H9 (cell line): ENCODE measurements around the gene UMAD1. TPM values are rescaled to one million over a fixed set of nuclear protein-coding genes. Genes with fewer than 3 reads are reported as not detected.

ENCODE experiments used
- DNase-seq: peaks from one replicate; pipeline ENCODE4 v3.0.0-alpha.2; 2017
- H2AFZ ChIP-seq: one replicate; pipeline ENCODE4 v1.6.1; 2013; ENCODE audit warnings: mild to moderate bottlenecking, low read length, control low read depth, moderate library complexity
- H2AK5ac ChIP-seq: 2 replicates; pipeline ENCODE4 v1.6.1; 2013; ENCODE audit warnings: low read length, control low read depth, mixed read lengths; ENCODE audit not compliant: insufficient read length
- H2BK120ac ChIP-seq: one replicate; pipeline ENCODE4 v1.6.1; 2013; ENCODE audit warnings: low read depth, mild to moderate bottlenecking, low read length, control low read depth, inconsistent platforms; ENCODE audit not compliant: poor library complexity, severe bottlenecking
- H2BK12ac ChIP-seq: 2 replicates; pipeline ENCODE4 v1.6.1; 2013; ENCODE audit warnings: low read length, control low read depth, mixed read lengths, low read depth; ENCODE audit not compliant: insufficient read length
- H2BK15ac ChIP-seq: 2 replicates; pipeline ENCODE4 v1.6.1; 2013; ENCODE audit warnings: low read depth, low read length, control low read depth
- H2BK20ac ChIP-seq: one replicate; pipeline ENCODE4 v1.6.1; 2013; ENCODE audit warnings: low read depth, mild to moderate bottlenecking, low read length, control low read depth, inconsistent platforms; ENCODE audit not compliant: poor library complexity, severe bottlenecking
- H2BK5ac ChIP-seq: 2 replicates; pipeline ENCODE4 v1.6.1; 2013; ENCODE audit warnings: low read length, control low read depth, mixed read lengths; ENCODE audit not compliant: insufficient read length
- H3K14ac ChIP-seq: 2 replicates; pipeline ENCODE4 v1.6.1; 2013; ENCODE audit warnings: low read length, control low read depth; ENCODE audit not compliant: insufficient read depth
- H3K18ac ChIP-seq: 2 replicates; pipeline ENCODE4 v1.6.1; 2013; ENCODE audit warnings: low read depth, mild to moderate bottlenecking, mixed read lengths, low read length, control low read depth; ENCODE audit not compliant: insufficient read length
- H3K23ac ChIP-seq: 2 replicates; pipeline ENCODE4 v1.6.1; 2013; ENCODE audit warnings: low read length, control low read depth, mixed read lengths, low read depth; ENCODE audit not compliant: insufficient read length
- H3K23me2 ChIP-seq: 2 replicates; pipeline ENCODE4 v1.6.1; 2013; ENCODE audit warnings: low read depth, mild to moderate bottlenecking, mixed read lengths, low read length, control low read depth; ENCODE audit not compliant: insufficient read length, poor library complexity, severe bottlenecking
- H3K27ac ChIP-seq: 2 replicates; pipeline ENCODE4 v1.5.1; 2013; ENCODE audit warnings: low read length, control low read depth, mixed read lengths, low read depth; ENCODE audit not compliant: insufficient read length
- H3K27me3 ChIP-seq: 2 replicates; pipeline ENCODE4 v1.6.1; 2013; ENCODE audit warnings: low read length, control low read depth, inconsistent platforms; ENCODE audit not compliant: insufficient read depth
- H3K4ac ChIP-seq: 2 replicates; pipeline ENCODE4 v1.6.1; 2013; ENCODE audit warnings: low read depth, mild to moderate bottlenecking, control low read depth, inconsistent platforms, low read length, moderate library complexity
- H3K4me1 ChIP-seq: 2 replicates; pipeline ENCODE4 v1.6.1; 2013; ENCODE audit warnings: low read length, control low read depth, inconsistent platforms; ENCODE audit not compliant: insufficient read depth
- H3K4me2 ChIP-seq: 2 replicates; pipeline ENCODE4 v1.6.1; 2013; ENCODE audit warnings: low read length, control low read depth, mixed read lengths; ENCODE audit not compliant: insufficient read length, insufficient read depth
- H3K56ac ChIP-seq: 2 replicates; pipeline ENCODE4 v1.6.1; 2013; ENCODE audit warnings: low read depth, mild to moderate bottlenecking, mixed read lengths, low read length, control low read depth; ENCODE audit not compliant: insufficient read length
- H3K79me1 ChIP-seq: 2 replicates; pipeline ENCODE4 v1.6.1; 2013; ENCODE audit warnings: low read depth, mild to moderate bottlenecking, moderate library complexity, low read length, control low read depth, inconsistent platforms; ENCODE audit not compliant: insufficient read depth, poor library complexity, severe bottlenecking
- H3K79me2 ChIP-seq: 2 replicates; pipeline ENCODE4 v1.6.1; 2013; ENCODE audit warnings: low read length, control low read depth, inconsistent platforms; ENCODE audit not compliant: insufficient read depth
- H3K9ac ChIP-seq: 2 replicates; pipeline ENCODE4 v1.6.1; 2013; ENCODE audit warnings: low read length, control low read depth, mixed read lengths; ENCODE audit not compliant: insufficient read length; ENCODE audit errors: extremely low read depth
- H3K9me3 ChIP-seq: one replicate; pipeline ENCODE4 v1.6.1; 2013; ENCODE audit warnings: low read depth, low read length, inconsistent platforms; ENCODE audit not compliant: control insufficient read depth
- H3T11ph ChIP-seq: one replicate; pipeline ENCODE4 v1.6.1; 2013; ENCODE audit warnings: mild to moderate bottlenecking, low read length, control low read depth, inconsistent platforms
- H4K20me1 ChIP-seq: one replicate; pipeline ENCODE4 v1.6.1; 2013; ENCODE audit not compliant: control insufficient read depth, insufficient read length, insufficient read depth
- H4K5ac ChIP-seq: 2 replicates; pipeline ENCODE4 v1.6.1; 2013; ENCODE audit warnings: low read depth, mild to moderate bottlenecking, mixed read lengths, low read length, control low read depth; ENCODE audit not compliant: insufficient read length
- H4K8ac ChIP-seq: replicated peaks from 2 replicates; pipeline ENCODE4 v1.6.1; 2013; ENCODE audit warnings: low read length, control low read depth, mixed read lengths, low read depth; ENCODE audit not compliant: insufficient read length
- H4K91ac ChIP-seq: 2 replicates; pipeline ENCODE4 v1.6.1; 2013; ENCODE audit warnings: low read depth, mild to moderate bottlenecking, moderate library complexity, mixed read lengths, low read length, control low read depth; ENCODE audit not compliant: insufficient read length
- H3K27ac Mint-ChIP-seq, 3 experiments: 2 replicates in 2 of 3; 3 replicates in 1 of 3; pipeline ENCODE4 v1.8.0; 2020 to 2021; ENCODE audit warnings: mixed read lengths in 3 of 3, mild to moderate bottlenecking in 1 of 3, moderate library complexity in 1 of 3
- H3K27me3 Mint-ChIP-seq: 2 replicates; pipeline ENCODE4 v1.8.0; 2021; ENCODE audit warnings: low read depth, mild to moderate bottlenecking, moderate library complexity, mixed read lengths
- H3K36me3 Mint-ChIP-seq, 3 experiments: 2 replicates in 2 of 3; 3 replicates in 1 of 3; pipeline ENCODE4 v1.8.0; 2020 to 2021; ENCODE audit warnings: low read depth in 3 of 3, mixed read lengths in 3 of 3; ENCODE audit not compliant: insufficient read depth in 1 of 3
- H3K4me1 Mint-ChIP-seq, 2 experiments: 2 replicates each; pipeline ENCODE4 v1.8.0; 2020; ENCODE audit warnings: mixed read lengths in 2 of 2
- H3K4me3 Mint-ChIP-seq, 2 experiments: 2 replicates in 1 of 2; 3 replicates in 1 of 2; pipeline ENCODE4 v1.8.0; 2020 to 2021; ENCODE audit warnings: mild to moderate bottlenecking in 2 of 2, mixed read lengths in 2 of 2, moderate library complexity in 1 of 2
- H3K9me3 Mint-ChIP-seq, 2 experiments: 2 replicates in 1 of 2; 3 replicates in 1 of 2; pipeline ENCODE4 v1.8.0; 2020; ENCODE audit warnings: mild to moderate bottlenecking in 2 of 2, mixed read lengths in 2 of 2, moderate library complexity in 1 of 2
- WGBS: extraction: QIAGEN DNeasy Blood & Tissue Kit; methylation state at CpG from one replicate; pipeline ENCODE4 v1.1.7; 2013; ENCODE audit warnings: missing lambda C conversion rate, low lambda C conversion rate, mixed read lengths; ENCODE audit not compliant: insufficient read length; ENCODE audit errors: extremely low coverage; 5-methylcytosine and 5-hydroxymethylcytosine counted together
- total RNA-seq: library from RNA; stranded (reverse); gene quantifications from 2 replicates; pipeline ENCODE4 v1.2.1, GENCODE V29; 2021
- TF ChIP-seq, protein P1 (sequence below): fragments of 200-600 bp; sonication (generic); conservative IDR thresholded peaks from 3 replicates; pipeline ENCODE4 v1.8.0; 2021; ENCODE audit warnings: antibody characterized with exemption, mild to moderate bottlenecking

UMAD1 gene
- total RNA-seq, 1 experiment from 2014 or later, result 8.9 TPM

- H3K18ac ChIP-seq, result no peak overlapping the region
- peaks cover 0 to 2% (median 0%) of the 10 kb centered on the region in 3 experiments; a peak in 3 of 7 replicates for H3K36me3 Mint-ChIP-seq
- H3K27me3 ChIP-seq, result no peaks in the 10 kb centered on the region
- H2BK12ac ChIP-seq, result no peak overlapping the region
- H2AFZ ChIP-seq, result no peak overlapping the region
- no peak overlapping the region for H2BK120ac ChIP-seq
- H3K4me1 ChIP-seq, result peaks cover 9% of the 10 kb centered on the region
- H3K27me3 Mint-ChIP-seq, result no peaks in the 10 kb centered on the region
- no peak overlapping the region for H3K23ac ChIP-seq
- H3K9me3 ChIP-seq, result no peaks in the 10 kb centered on the region
- no CpG with 5 or more reads among the region's 3 CpGs for WGBS
- peaks cover 33 to 49% of the 10 kb centered on the region in 2 experiments for H3K4me1 Mint-ChIP-seq
- no peaks in the 10 kb centered on the region for H3K23me2 ChIP-seq
- no peak overlapping the region for H2AK5ac ChIP-seq
- H2BK5ac ChIP-seq, result no peak overlapping the region
- no peak overlapping the region; a peak in 1 of 7 replicates for H3K27ac Mint-ChIP-seq
- H3K79me2 ChIP-seq, result no peaks in the 10 kb centered on the region
- no peak overlapping the region for H3T11ph ChIP-seq
- TF ChIP-seq, protein P1, sequence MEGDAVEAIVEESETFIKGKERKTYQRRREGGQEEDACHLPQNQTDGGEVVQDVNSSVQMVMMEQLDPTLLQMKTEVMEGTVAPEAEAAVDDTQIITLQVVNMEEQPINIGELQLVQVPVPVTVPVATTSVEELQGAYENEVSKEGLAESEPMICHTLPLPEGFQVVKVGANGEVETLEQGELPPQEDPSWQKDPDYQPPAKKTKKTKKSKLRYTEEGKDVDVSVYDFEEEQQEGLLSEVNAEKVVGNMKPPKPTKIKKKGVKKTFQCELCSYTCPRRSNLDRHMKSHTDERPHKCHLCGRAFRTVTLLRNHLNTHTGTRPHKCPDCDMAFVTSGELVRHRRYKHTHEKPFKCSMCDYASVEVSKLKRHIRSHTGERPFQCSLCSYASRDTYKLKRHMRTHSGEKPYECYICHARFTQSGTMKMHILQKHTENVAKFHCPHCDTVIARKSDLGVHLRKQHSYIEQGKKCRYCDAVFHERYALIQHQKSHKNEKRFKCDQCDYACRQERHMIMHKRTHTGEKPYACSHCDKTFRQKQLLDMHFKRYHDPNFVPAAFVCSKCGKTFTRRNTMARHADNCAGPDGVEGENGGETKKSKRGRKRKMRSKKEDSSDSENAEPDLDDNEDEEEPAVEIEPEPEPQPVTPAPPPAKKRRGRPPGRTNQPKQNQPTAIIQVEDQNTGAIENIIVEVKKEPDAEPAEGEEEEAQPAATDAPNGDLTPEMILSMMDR, result no peak
- no peak overlapping the region for H4K5ac ChIP-seq
- H4K8ac ChIP-seq, result no peak overlapping the region
- no peak overlapping the region for H3K14ac ChIP-seq
- no peak overlapping the region for H3K4me2 ChIP-seq
- no peak overlapping the region for H4K91ac ChIP-seq
- no peak overlapping the region for H3K27ac ChIP-seq
- no peak overlapping the region for H3K4me3 Mint-ChIP-seq
- no peak overlapping the region for H3K9ac ChIP-seq
- DNase-seq, result no peak
- H4K20me1 ChIP-seq, result no peaks in the 10 kb centered on the region
- H3K79me1 ChIP-seq, result no peaks in the 10 kb centered on the region
- no peak overlapping the region for H3K56ac ChIP-seq
- no peak overlapping the region for H2BK15ac ChIP-seq
- H3K4ac ChIP-seq, result no peak overlapping the region
- no peak overlapping the region for H2BK20ac ChIP-seq
- H3K9me3 Mint-ChIP-seq, result peaks cover 0 to under 1% of the 10 kb centered on the region in 2 experiments; a peak in 2 of 5 replicates
Observed at GRCh38 chr7:7912937-7913336, 272.4 kb downstream of the UMAD1 start.
